Glutamatergic neuron (in vitro differentiated cells): ENCODE results near the gene VWA3B. TPM values are rescaled to one million over a fixed set of nuclear protein-coding genes. Genes with fewer than 3 reads are reported as not detected.

Experiments used
- DNase-seq: peaks from one replicate; pipeline ENCODE4 v3.0.0; 2022
- H3K27ac Mint-ChIP-seq: one replicate; pipeline ENCODE4 v1.8.0; 2020; ENCODE audit warnings: mild to moderate bottlenecking, mixed read lengths, inconsistent platforms; ENCODE audit not compliant: unreplicated experiment
- H3K27me3 Mint-ChIP-seq: one replicate; pipeline ENCODE4 v1.8.0; 2020; ENCODE audit warnings: mild to moderate bottlenecking, moderate library complexity, mixed read lengths, inconsistent platforms; ENCODE audit not compliant: unreplicated experiment
- H3K36me3 Mint-ChIP-seq: one replicate; pipeline ENCODE4 v1.8.0; 2020; ENCODE audit warnings: mild to moderate bottlenecking, mixed read lengths, inconsistent platforms; ENCODE audit not compliant: unreplicated experiment
- H3K4me1 Mint-ChIP-seq: one replicate; pipeline ENCODE4 v1.8.0; 2020; ENCODE audit warnings: mild to moderate bottlenecking, low read depth, mixed read lengths, inconsistent platforms; ENCODE audit not compliant: unreplicated experiment
- H3K4me3 Mint-ChIP-seq: one replicate; pipeline ENCODE4 v1.8.0; 2020; ENCODE audit warnings: mild to moderate bottlenecking, mixed read lengths, inconsistent platforms; ENCODE audit not compliant: unreplicated experiment
- H3K9me3 Mint-ChIP-seq: one replicate; pipeline ENCODE4 v1.8.0; 2020; ENCODE audit warnings: mild to moderate bottlenecking, moderate library complexity, mixed read lengths, inconsistent platforms; ENCODE audit not compliant: unreplicated experiment
- total RNA-seq: library from RNA; stranded (reverse); fragmentation: NEBNext Ultra II Directional; extraction: Animal tissue kit (Norgen Biotek cat#: 25700); gene quantifications from one replicate; pipeline ENCODE4 v1.2.1, GENCODE V29; 2021; ENCODE audit not compliant: unreplicated experiment
- TF ChIP-seq, protein P1 (sequence below): fragments of 200-600 bp; sonication (generic); IDR thresholded peaks from one replicate; pipeline ENCODE4 v1.5.0; 2021; ENCODE audit not compliant: partially characterized antibody, unreplicated experiment

The VWA3B gene
- total RNA-seq, 1 donor from 2014 or later, result not detected

DNA sequence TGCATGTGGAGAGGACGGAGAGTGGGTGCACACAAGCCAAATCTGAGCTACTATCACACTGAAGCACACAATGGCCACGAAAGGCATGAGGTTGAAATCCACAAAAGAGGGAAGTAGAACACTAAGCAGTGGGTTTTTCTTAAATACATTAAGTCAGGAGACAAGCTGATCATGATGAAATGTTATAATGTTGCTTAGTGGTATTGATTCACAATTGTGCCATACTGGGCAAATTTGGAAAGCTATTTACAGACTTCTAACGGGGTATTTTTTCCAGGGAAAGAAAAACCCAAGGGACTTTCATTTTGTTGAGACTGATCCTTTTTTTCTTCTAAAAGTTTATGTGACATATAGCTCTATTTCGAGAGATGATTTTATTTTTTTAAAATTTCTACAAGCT is 158.5 kb downstream of the VWA3B start:
- H3K4me1 Mint-ChIP-seq, result no peaks in the 10 kb centered on the region
- DNase-seq, result no peak
- H3K27ac Mint-ChIP-seq, result no peak overlapping the region
- peaks cover 5% of the 10 kb centered on the region for H3K36me3 Mint-ChIP-seq
- H3K4me3 Mint-ChIP-seq, result no peak overlapping the region
- peaks cover 1% of the 10 kb centered on the region for H3K9me3 Mint-ChIP-seq
- TF ChIP-seq, protein P1, sequence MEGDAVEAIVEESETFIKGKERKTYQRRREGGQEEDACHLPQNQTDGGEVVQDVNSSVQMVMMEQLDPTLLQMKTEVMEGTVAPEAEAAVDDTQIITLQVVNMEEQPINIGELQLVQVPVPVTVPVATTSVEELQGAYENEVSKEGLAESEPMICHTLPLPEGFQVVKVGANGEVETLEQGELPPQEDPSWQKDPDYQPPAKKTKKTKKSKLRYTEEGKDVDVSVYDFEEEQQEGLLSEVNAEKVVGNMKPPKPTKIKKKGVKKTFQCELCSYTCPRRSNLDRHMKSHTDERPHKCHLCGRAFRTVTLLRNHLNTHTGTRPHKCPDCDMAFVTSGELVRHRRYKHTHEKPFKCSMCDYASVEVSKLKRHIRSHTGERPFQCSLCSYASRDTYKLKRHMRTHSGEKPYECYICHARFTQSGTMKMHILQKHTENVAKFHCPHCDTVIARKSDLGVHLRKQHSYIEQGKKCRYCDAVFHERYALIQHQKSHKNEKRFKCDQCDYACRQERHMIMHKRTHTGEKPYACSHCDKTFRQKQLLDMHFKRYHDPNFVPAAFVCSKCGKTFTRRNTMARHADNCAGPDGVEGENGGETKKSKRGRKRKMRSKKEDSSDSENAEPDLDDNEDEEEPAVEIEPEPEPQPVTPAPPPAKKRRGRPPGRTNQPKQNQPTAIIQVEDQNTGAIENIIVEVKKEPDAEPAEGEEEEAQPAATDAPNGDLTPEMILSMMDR, result no peak
- peaks cover 2% of the 10 kb centered on the region for H3K27me3 Mint-ChIP-seq

DNA sequence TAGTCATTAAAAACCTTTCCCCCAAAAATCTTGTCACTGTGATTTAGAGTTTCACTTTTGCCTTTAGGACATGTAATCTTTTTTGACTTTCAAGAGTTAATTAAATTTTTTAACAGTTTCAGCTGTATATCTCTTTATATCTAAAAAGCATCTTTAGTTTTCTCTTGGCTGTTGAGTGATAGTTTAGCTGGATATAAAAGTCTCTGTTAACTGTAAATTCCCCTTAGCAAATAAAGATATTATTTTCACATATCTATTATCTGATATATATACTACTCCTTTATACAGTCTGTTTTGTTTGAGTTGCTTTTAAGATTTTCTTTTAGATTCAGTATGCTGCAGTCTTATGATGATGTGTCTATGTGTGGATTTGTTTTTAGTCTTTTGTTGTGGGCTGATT is 160.4 kb downstream of the VWA3B start:
- peaks cover 1% of the 10 kb centered on the region for H3K9me3 Mint-ChIP-seq
- H3K27me3 Mint-ChIP-seq, result peaks cover 2% of the 10 kb centered on the region
- H3K4me1 Mint-ChIP-seq, result no peaks in the 10 kb centered on the region
- peaks cover 5% of the 10 kb centered on the region for H3K36me3 Mint-ChIP-seq
- no peak overlapping the region for H3K27ac Mint-ChIP-seq
- H3K4me3 Mint-ChIP-seq, result no peak overlapping the region
- DNase-seq, result no peak
- TF ChIP-seq, protein P1, result no peak

DNA sequence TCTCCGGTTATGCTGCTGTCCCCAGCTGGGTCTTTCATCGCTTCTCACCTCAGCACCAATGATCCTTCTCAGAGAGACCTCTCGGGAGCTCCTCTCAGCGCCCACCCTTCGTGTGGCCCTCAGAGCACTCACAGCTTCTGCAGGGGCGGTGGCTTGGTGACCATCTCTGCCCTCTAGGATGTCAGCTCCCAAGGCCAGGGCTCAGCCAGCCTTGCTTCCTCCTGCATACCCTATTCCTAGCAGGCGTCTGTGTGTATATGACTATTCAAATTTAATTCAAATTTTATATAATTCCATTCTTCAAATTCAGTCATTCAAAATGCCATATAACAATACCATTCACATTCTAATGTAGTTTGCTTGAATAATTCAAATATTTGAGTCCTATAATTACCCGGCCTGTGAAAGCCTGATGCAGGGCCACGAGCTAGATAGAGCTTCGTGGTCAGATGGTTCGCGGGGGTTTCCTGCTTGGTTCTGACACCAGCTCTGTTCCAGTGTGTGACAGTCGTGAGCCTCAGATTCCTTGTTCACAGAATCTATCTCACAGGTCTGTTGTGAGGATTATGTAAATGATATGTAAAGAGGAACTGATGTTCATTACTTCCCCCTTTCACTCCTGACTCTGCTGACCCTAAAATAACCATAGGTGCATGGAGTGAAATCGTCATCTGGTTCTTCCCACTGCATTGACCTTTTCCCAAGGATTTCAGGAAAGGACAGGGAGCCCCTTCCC is 165.2 kb downstream of the VWA3B start:
- H3K9me3 Mint-ChIP-seq, result peaks cover 3% of the 10 kb centered on the region

DNA sequence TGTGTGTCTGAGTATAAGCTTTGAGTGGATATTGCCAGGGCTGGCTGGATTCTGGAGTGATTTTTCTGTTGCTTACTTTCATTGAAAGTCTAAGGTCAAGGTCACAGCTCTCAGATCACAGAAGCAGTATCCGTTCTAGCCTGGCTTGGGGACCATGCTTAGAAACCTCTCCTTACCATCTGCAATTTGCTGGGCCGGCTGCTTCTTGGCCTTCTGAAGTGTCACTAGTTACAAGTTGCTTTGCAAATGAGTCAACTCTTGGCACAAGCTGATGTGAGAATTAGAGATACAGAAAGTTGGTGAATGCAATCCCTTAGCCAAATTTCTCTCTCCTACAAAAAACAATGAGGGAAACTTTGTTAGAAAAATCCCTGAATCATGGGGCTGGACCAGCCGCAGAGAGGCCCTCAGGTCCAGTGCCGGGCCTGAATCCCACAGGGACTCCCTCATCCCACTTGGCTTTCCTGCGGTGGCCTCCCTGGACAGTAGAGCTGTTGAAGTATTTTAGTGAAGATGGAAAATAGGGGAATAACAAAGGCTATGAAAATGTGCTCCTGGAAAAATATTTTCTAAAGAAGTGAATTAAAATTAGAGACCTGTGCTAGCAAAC is 166.6 kb downstream of the VWA3B start:
- Mint-ChIP-seq H3K4me1 (no peaks in the 10 kb centered on the region), H3K9me3 (peaks cover 3% of the 10 kb centered on the region), H3K4me3 (no peak overlapping the region), H3K36me3 (no peaks in the 10 kb centered on the region), H3K27me3 (no peaks in the 10 kb centered on the region), H3K27ac (no peak overlapping the region)
- no peak for DNase-seq
- TF ChIP-seq, protein P1, result no peak

More for the DNA sequence above, 165.2 kb downstream of the VWA3B start:
- H3K27me3 Mint-ChIP-seq, result peaks cover 2% of the 10 kb centered on the region
- TF ChIP-seq, protein P1, result no peak
- peaks cover 4% of the 10 kb centered on the region for H3K36me3 Mint-ChIP-seq
- no peak for DNase-seq
- no peak overlapping the region for H3K4me3 Mint-ChIP-seq
- no peaks in the 10 kb centered on the region for H3K4me1 Mint-ChIP-seq
- no peak overlapping the region for H3K27ac Mint-ChIP-seq

DNA sequence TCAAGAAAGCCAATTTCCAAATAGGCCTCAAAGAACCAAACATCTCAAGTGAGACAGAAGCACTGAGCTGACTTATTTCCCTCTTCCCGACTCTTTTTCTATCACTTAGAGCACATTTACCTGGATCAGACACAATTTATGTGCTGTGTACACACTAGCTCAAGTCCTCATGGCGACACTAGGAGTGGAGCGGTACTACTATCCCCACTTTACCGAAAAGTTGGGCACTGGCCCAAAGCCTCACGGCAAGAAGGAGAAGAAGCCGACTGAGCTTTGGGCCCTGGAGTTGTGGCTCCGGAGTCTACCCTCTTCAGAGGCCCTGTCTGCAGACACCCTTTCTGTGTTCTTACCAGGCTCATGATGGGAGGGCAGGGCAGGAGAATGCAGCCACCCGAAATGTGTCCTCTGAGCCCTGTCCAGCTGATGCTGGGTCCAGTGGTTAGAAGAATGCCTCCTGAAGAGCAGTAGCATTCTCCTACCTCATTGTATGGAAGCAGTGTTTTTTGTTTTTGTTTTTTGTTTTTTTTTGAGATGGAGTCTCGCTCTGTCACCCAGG is 167.6 kb downstream of the VWA3B start:
- H3K36me3 Mint-ChIP-seq, result no peaks in the 10 kb centered on the region
- TF ChIP-seq, protein P1, result no peak
- H3K27ac Mint-ChIP-seq, result no peak overlapping the region
- no peaks in the 10 kb centered on the region for H3K27me3 Mint-ChIP-seq
- H3K9me3 Mint-ChIP-seq, result peaks cover 2% of the 10 kb centered on the region
- H3K4me1 Mint-ChIP-seq, result no peaks in the 10 kb centered on the region
- no peak overlapping the region for H3K4me3 Mint-ChIP-seq
- no peak for DNase-seq
